Breast epithelium (tissue), 4 donors: ENCODE measurements around the gene C12orf50. TPM values are rescaled to one million over a fixed set of nuclear protein-coding genes. Genes with fewer than 3 reads are reported as not detected.
"Not testable (repeated sequence)": the region's sequence is repeated elsewhere in the genome, so short reads cannot be mapped to it uniquely, and the experiment has no call there.

Experiments
- DNase-seq, 2 donors: peaks; one replicate each; pipeline ENCODE4 v3.0.0-alpha.2; 2019; ENCODE audit warnings: low spot score in 2 of 2
- H3K27ac ChIP-seq, 2 donors: fragments of 200-600 bp; sonication (generic) in 1 of 2; one replicate each; pipeline ENCODE4 v1.5.1; 2016 to 2019; ENCODE audit warnings: mild to moderate bottlenecking in 1 of 2
- H3K27me3 ChIP-seq, 2 donors: fragments of 200-600 bp; sonication (generic) in 1 of 2; one replicate each; pipeline versions ENCODE4 v1.5.1 to v1.6.0; 2017 to 2019; ENCODE audit warnings: control low read depth in 1 of 2, mild to moderate bottlenecking in 1 of 2
- H3K36me3 ChIP-seq: fragments of 200-600 bp; one replicate; pipeline ENCODE4 v1.5.1; 2019
- H3K4me1 ChIP-seq, 2 donors: fragments of 200-600 bp; sonication (generic); one replicate each; pipeline ENCODE4 v1.5.1; 2016 to 2019; ENCODE audit warnings: control low read depth in 1 of 2
- H3K4me3 ChIP-seq, 3 donors: fragments of 200-600 bp; sonication (generic); 1 replicate in 2 of 3; 2 replicates in 1 of 3; pipeline ENCODE4 v1.5.1; 2016 to 2019; ENCODE audit warnings: mild to moderate bottlenecking in 3 of 3, moderate library complexity in 2 of 3
- H3K9me3 ChIP-seq, 2 donors: fragments of 200-600 bp; sonication (generic) in 1 of 2; one replicate each; pipeline ENCODE4 v1.5.1; 2016 to 2019; ENCODE audit warnings: control low read depth in 1 of 2
- POLR2A ChIP-seq: fragments of 450-650 bp; IDR thresholded peaks from one replicate; pipeline ENCODE4 v1.6.1; 2016; ENCODE audit warnings: antibody characterized with exemption, mild to moderate bottlenecking, moderate library complexity
- POLR2AphosphoS5 ChIP-seq, 3 donors: sonication (generic); formaldehyde crosslinking; IDR thresholded peaks; one replicate each; pipeline ENCODE4 v1.6.1; 2017; ENCODE audit warnings: antibody characterized with exemption in 3 of 3
- intact Hi-C: fragments of 100-400 bp; cut with DNase I; formaldehyde crosslinking; loops from one replicate; pipeline ENCODE4 v1.15.1; 2023; ENCODE audit warnings: low total_unique reads
- total RNA-seq, 3 donors: library from RNA; depleted of rRNA; stranded (reverse); fragments of >200 nt; gene quantifications; one replicate each; pipeline ENCODE4 v1.1.0, GENCODE V29; 2016
- TF ChIP-seq, protein P1 (sequence below), 3 donors: fragments of 450-650 bp; IDR thresholded peaks; one replicate each; pipeline ENCODE4 v1.5.1; 2016 to 2017; ENCODE audit warnings: antibody characterized with exemption in 3 of 3, mild to moderate bottlenecking in 3 of 3, moderate library complexity in 3 of 3

Gene C12orf50
- total RNA-seq, 3 donors from 2014 or later = not detected

DNA sequence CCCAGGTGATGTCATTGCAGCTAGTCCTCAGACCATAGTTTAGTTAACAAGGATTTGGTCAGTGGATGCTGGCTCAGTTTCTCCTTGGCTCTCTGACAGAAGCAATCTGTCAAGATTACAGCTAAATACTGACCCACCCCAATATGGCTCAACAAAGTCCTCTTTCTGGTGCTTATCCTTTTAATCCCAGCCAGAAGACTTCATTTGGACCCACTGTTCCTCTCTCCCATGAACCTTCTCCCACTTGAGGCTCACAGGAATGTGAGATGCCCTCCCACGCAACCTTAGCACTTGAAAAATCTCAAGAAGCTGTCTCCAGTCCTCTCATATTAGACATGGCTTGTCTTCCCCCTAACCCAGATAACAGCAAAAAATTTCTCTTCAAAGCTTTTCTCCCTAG is 47.7 kb downstream of the C12orf50 start:
- Histone ChIP-seq H3K27me3 (no peaks in the 10 kb centered on the region), H3K4me3 (no peak overlapping the region), H3K36me3 (no peaks in the 10 kb centered on the region), H3K27ac (no peak overlapping the region), H3K4me1 (no peaks in the 10 kb centered on the region), H3K9me3 (peaks cover 0 to under 1% of the 10 kb centered on the region in 2 donors)
- intact Hi-C loops = no loop called here
- no peak for DNase-seq
- TF ChIP-seq, protein P1, sequence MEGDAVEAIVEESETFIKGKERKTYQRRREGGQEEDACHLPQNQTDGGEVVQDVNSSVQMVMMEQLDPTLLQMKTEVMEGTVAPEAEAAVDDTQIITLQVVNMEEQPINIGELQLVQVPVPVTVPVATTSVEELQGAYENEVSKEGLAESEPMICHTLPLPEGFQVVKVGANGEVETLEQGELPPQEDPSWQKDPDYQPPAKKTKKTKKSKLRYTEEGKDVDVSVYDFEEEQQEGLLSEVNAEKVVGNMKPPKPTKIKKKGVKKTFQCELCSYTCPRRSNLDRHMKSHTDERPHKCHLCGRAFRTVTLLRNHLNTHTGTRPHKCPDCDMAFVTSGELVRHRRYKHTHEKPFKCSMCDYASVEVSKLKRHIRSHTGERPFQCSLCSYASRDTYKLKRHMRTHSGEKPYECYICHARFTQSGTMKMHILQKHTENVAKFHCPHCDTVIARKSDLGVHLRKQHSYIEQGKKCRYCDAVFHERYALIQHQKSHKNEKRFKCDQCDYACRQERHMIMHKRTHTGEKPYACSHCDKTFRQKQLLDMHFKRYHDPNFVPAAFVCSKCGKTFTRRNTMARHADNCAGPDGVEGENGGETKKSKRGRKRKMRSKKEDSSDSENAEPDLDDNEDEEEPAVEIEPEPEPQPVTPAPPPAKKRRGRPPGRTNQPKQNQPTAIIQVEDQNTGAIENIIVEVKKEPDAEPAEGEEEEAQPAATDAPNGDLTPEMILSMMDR (IDR thresholded peaks at IDR 0.05) = no peak
- no peak for TF ChIP-seq POLR2AphosphoS5 (IDR thresholded peaks at IDR 0.05)
- TF ChIP-seq POLR2A = no peak

DNA sequence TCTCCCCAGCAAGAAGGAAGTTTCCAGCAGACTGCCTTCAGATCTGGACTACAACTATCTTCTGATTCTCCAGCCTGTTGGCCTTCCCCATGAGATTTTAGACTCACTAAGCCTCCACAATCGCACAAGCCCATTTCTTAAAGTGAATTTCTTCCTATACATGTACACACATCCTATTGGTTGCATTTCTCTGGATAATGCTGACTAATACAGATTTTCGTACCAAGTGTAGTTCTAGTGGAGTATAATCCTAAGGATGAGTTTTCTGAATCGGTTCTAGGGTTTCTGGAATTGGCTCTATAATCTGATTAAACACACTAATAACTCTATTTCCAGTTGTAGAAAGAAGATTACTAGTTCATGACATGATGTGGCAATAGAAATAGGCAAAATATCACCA is 53.3 kb downstream of the C12orf50 start:
- TF ChIP-seq, protein P1 (IDR thresholded peaks at IDR 0.05) = no peak
- TF ChIP-seq POLR2AphosphoS5 (IDR thresholded peaks at IDR 0.05) (no peak), POLR2A (no peak)
- intact Hi-C loops = no loop called here
- H3K9me3 ChIP-seq = peaks cover 0 to 7% of the 10 kb centered on the region in 2 donors
- no peak overlapping the region for H3K4me3 ChIP-seq
- no peaks in the 10 kb centered on the region for H3K36me3 ChIP-seq
- no peaks in the 10 kb centered on the region for H3K4me1 ChIP-seq
- H3K27ac ChIP-seq = no peak overlapping the region
- H3K27me3 ChIP-seq = no peaks in the 10 kb centered on the region
- DNase-seq = no peak

DNA sequence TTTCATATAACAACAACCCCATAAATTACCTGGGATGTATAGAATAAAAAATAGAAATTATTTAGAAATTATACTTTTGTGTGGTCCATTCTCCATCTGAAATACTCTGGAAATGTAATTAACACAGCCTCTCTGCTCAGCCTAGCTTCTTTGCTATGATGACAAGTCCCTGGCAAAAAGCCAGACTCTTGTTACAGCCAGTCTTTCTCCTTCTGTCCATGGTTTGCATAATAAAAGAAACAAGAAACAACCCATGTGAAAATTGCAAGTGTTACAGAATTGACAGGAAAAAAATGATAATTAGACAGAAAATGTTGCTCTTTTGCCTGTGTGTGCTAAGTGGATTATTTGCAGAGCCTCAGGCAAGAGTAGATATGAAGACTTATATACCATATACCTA is 61.3 kb downstream of the C12orf50 start:
- intact Hi-C loops = no loop called here
- no peak for DNase-seq
- Histone ChIP-seq H3K4me3 (no peak overlapping the region), H3K27me3 (no peaks in the 10 kb centered on the region), H3K36me3 (no peaks in the 10 kb centered on the region), H3K27ac (no peak overlapping the region), H3K9me3 (no peaks in the 10 kb centered on the region), H3K4me1 (no peaks in the 10 kb centered on the region)
- TF ChIP-seq POLR2AphosphoS5 (IDR thresholded peaks at IDR 0.05) (no peak), POLR2A (no peak)
- TF ChIP-seq, protein P1 (IDR thresholded peaks at IDR 0.05) = no peak

DNA sequence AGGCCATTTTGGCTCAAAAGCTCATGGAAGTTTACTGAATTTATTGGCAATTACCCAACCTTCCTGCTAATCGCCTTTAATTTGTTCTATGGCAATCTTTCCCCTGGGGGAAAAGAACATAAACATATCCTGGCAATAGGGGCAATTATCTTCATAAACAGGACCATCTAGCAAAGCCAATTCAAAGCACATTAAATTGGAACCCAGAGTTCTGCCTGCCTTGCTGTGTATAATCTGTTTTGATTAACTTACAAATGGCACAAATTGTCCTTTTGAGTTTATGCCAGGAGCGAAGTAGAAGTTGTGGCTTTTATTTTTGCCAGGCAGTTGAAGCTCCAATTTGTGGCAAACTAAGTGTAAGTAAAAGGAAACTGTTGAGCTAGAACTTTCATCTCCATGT is 68.6 kb downstream of the C12orf50 start:
- Histone ChIP-seq H3K4me1 (no peaks in the 10 kb centered on the region), H3K36me3 (no peaks in the 10 kb centered on the region), H3K27me3 (no peaks in the 10 kb centered on the region), H3K9me3 (no peaks in the 10 kb centered on the region), H3K27ac (no peak overlapping the region), H3K4me3 (no peak overlapping the region)
- no peak for DNase-seq
- intact Hi-C loops = no loop called here
- TF ChIP-seq, protein P1 (IDR thresholded peaks at IDR 0.05) = no peak
- TF ChIP-seq POLR2AphosphoS5 (IDR thresholded peaks at IDR 0.05) (no peak), POLR2A (no peak)

DNA sequence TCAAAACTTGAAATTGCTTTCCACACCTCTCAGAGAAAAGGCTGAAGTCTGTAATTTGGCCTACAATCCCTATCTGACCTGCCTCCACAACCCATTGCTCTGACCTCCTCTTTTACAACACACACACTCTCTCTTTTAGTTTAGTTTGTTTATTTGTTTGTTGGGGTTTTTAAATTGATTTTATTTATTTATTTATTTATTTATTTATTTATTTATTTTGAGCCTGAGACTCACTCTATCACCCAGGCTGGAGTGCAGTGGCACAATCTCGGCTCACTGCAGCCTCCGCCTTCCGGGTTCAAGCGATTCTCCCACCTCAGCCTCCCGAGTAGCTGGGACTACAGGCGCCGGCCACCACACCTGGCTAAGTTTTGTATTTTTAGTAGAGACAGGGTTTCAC is 75.2 kb downstream of the C12orf50 start:
- intact Hi-C loops, DNase-seq, H3K4me1 ChIP-seq, H3K27me3 ChIP-seq, H3K9me3 ChIP-seq, H3K27ac ChIP-seq, H3K36me3 ChIP-seq, H3K4me3 ChIP-seq: not testable (repeated sequence)

DNA sequence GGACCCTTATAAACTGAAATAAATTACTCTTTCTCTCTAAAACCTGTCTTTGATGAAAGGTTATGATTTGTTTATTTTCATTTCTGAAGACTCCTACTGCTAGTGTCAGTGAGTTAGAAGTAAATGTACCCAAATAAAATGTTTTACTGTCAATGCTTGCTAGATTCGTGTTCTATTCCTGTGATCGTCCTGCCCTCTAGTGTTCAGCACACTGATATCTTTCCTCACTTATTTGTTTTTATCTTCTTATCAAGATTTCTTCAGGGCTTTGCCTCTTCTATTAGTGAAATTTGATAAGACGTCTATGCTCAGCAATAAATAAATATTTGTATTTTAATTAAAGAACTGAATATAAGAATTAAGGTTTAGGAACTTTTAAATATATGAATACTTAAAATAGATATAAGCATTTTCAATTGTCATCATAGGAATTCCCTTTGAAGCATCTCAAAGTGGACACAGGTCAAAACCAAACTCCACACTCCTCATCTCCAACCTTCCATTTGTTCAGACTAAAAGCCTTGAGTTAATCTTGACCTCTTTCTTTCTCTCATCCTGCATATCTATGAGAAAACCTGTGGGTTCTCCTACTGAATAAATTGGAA is 75.8 kb downstream of the C12orf50 start:
- no peaks in the 10 kb centered on the region for H3K4me1 ChIP-seq
- H3K27ac ChIP-seq = no peak overlapping the region
- H3K27me3 ChIP-seq = no peaks in the 10 kb centered on the region
- intact Hi-C loops = no loop called here
- H3K4me3 ChIP-seq = no peak overlapping the region
- no peaks in the 10 kb centered on the region for H3K36me3 ChIP-seq
- TF ChIP-seq POLR2A = no peak
- TF ChIP-seq, protein P1 (IDR thresholded peaks at IDR 0.05) = peak in 1 of 3 donors; percentile 15
- DNase-seq = no peak
- no peaks in the 10 kb centered on the region for H3K9me3 ChIP-seq
